ENCODE data around the gene SLC12A6. TPM values are rescaled to one million over a fixed set of nuclear protein-coding genes. Genes with fewer than 3 reads are reported as not detected.

Gene SLC12A6
- polyA plus RNA-seq, 4 donors: 20.3 to 25.4 (median 23.1) TPM

- DNase-seq (ENCODE audit: low read depth in 4 of 4, low spot score in 3 of 4): no peak
Measured at GRCh38 chr15:34275154-34275553, 62.4 kb downstream of the SLC12A6 start.

DNA sequence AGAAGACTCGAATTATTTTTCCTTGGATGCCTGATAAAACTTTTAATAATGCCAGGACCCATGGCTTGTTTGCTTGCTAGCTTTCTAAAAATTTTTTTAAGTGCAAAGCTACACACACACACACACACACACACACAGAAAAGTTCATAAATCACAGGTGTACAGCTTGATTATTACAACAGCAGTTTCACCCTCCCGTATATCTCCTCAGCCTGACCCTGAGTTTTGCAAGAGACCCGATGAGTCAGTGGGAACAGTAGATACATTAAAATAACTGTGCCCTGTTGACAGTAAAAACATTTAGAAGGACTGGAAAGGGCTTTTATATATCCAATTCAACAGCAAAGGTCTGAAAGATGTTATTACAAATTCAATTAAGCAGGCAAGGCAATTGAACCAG lies 66.1 kb downstream of the SLC12A6 start:
- DNase-seq (ENCODE audit: low read depth in 4 of 4, low spot score in 3 of 4): no peak

DNA sequence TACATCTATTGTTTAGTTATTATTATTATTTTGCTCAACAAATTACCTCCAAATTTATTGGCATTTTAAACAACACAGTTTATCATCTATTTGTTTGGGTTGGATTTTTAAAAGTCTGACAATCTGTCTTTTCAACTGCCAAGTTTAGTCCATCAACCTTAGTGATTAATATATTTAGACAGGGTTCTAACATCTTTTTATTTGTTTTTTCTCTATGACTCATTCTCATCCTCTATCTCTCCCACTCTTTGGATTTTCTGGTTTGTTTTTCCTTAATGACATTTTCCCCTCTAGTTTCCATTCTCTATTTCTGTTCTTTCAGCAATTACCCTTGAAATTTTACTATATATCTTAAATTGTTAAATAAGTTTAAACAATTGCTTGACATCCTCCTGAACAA lies 70.8 kb downstream of the SLC12A6 start:
- DNase-seq (ENCODE audit: low read depth in 4 of 4, low spot score in 3 of 4): no peak

DNA sequence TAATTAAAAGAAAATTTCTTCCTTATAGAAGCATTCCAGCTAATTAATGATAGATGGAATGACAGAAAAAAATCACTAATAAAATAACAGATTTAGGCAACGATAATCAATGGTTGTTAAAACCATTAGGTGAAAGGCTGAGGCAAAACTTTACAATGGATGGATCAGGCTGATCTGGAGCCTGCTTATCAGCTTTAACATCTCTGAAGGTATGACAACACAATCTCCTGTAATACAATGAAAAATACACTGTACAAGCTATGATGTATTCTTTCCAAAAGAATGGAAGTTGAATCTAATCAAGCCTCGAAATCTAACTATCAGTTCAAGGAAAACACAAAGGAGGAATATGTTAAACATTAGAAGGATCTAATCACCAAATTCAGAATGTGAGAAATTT lies 73.5 kb downstream of the SLC12A6 start:
- no peak for DNase-seq (ENCODE audit: low read depth in 4 of 4, low spot score in 3 of 4)

GRCh38 chr15:34262362-34262761 lies 75.2 kb downstream of the SLC12A6 start:
- no peak for DNase-seq (ENCODE audit: low read depth in 4 of 4, low spot score in 3 of 4)

GRCh38 chr15:34259566-34259965 lies 78.0 kb downstream of the SLC12A6 start:
- DNase-seq (ENCODE audit: low read depth in 4 of 4, low spot score in 3 of 4): no peak

DNA sequence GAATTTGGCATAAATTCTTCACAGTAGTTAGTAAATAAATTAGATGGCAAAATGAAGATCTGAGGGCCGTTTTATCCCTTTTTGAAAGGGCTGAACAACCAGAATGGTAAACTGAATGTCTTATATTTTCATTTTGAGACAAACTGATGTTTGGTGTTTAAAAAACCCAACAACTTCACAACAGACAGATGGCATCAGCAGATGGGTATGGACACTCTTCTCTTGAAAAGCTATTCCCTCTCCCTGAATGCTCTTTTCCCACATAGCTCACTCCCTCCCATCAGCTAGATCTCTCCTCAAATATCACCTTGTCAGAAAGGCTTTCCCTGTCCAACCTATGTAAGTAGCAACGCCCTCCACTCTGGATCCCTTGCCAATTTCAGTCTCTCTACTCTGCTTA lies 79.4 kb downstream of the SLC12A6 start:
- no peak for DNase-seq (ENCODE audit: low read depth in 4 of 4, low spot score in 3 of 4)

DNA sequence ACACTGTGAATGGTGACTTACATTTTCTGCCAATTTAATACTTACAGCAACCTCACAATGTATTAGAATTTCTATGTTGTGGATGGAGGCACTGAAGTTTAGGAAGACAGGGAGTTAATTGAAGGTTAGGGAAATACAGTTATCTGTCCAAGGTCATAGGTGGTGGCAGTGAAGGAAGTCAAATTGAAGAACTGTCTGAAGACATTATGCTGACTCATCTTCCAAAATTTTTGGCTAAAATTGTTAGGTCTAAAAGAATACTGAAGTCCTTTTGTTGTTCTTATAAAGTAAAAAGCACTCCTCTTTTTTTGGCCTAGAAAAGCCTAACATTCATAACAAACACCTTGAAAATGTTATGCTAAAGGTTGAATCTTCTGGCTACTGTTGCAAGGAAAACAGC lies 85.0 kb downstream of the SLC12A6 start:
- no peak for DNase-seq (ENCODE audit: low read depth in 4 of 4, low spot score in 3 of 4)

DNA sequence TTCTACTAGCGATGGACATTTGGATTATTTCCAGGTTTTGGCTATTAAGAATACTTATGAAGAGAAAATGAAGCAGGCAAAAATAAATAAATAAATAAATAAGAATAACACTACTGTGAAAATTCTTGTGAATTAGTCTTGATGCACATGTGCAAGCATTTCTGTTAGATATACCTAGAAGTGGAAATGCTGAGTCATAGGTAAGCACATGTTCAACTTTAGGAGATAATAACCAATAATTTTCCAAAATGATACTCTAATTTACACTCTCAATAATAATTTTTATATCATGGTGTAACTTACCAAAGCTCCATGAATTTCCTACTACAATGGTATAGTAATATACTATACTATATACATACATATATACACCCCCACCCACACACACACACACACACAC lies 89.4 kb downstream of the SLC12A6 start:
- DNase-seq (ENCODE audit: low read depth in 4 of 4, low spot score in 3 of 4): no peak

DNA sequence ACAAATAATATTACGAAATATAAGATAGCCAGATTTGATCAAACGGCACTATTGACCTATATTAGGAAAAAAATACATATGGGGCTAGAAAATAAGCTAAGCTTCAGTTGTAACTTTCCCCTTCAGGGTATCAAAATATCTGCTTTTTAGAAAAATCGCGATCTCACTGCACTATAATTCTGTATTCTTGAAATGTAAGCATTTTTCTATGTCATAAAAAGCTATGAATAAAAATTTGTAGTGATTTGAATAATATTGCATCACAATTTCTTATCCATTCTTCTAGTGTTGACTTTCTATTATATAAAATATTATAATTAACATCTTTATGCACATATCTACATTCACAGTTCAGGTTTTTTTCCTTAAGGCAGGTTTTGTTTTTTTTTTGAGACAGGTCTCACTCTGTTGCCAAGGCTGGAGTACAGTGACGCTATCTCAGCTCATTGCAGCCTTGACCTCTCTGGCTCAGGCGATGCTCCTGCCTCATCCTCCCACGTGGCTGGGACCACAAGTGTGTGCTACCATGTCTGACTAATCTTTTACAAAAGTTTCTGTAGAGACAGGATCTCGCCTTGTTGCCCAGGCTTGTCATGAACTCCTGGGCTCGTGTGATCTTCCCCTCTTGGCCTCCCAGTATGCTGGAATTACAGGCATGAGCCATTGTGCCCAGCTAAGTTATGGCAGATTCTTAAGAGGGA lies 91.2 kb downstream of the SLC12A6 start:
- DNase-seq (ENCODE audit: low read depth in 4 of 4, low spot score in 3 of 4): no peak

DNA sequence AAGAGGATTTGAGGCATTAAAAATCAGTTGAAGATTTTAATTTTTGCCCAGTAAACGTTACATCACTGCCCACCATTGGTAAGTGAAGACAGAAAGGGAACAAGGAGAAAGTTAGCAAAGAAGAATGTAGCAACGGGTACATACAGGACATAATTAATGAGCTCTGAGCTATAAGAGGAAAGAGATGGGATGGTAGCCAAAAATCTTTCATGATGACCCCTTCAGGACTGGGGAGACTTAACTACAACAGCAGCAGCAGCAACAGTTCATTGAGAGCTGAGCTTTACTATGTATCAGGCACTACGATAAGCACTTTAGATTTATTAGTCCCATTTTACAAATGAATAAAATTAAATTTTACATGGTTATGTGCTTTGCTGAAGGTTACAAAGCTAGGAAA lies 94.4 kb downstream of the SLC12A6 start:
- DNase-seq (ENCODE audit: low read depth in 4 of 4, low spot score in 3 of 4): no peak

GRCh38 chr15:34242331-34242710 lies 95.3 kb downstream of the SLC12A6 start:
- no peak for DNase-seq (ENCODE audit: low read depth in 4 of 4, low spot score in 3 of 4)

DNA sequence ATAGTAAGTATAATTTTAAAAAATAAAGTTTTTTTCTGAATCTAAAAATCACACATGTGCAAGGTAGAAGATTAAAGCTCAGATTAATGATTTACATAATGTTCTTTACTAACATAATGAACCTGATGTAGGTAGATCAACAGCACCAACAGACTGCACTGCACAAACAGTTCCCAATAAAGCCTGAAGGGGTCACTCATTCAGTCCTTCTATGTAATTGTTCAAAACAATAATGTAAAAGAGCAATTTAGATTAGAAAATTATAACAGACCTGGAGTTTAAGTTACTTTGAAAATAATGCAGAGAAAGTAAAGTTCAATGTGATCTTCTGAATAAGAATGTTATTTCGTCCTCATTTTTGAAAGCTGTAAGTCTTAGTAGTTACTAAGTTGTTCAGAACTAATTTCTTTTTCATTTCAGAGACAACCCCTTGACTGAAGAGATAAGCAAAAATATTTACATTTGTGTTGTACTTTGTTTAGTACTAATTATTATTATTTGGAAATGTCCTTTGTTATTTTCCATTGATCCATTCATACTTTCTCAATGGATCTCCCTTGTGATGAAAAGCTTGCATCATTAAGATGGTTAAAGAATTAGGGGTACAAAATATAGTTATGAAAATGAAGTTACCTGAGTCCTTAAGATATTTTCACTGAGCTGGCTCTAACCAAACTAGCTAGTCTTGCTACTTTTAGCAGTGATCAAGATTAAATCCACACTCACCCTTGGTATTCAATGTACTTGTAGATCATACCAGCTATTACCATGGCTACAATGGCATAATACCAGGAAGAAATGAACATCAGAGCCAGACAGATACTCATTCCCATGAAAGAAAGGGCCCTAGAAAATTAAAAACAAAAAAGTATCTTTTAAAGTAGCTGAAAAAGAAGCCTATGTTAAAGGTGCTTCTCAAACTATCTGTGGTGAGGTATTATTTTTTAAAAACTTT lies 95.9 kb downstream of the SLC12A6 start:
- DNase-seq (ENCODE audit: low read depth in 4 of 4, low spot score in 3 of 4): no peak

DNA sequence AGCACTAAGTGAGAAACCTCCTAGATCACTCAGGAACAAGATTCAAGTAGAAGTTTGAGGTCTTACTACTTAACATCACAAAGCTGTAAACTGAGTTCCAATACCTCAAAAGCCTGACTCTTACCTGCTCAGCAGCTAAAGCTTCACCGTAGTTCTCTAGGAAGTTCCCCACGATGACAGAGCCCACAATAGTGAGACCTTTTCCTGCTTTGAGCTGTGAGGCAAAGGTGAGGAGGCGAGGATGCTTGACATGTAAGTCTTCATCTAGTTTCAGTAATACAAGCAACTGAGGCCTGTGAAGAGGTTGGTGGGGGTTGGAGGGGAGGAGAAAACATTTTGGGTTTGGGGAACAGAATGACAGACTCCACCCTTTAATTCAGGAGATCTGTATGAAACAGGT lies 97.0 kb downstream of the SLC12A6 start:
- DNase-seq (ENCODE audit: low read depth in 4 of 4, low spot score in 3 of 4): no peak

DNA sequence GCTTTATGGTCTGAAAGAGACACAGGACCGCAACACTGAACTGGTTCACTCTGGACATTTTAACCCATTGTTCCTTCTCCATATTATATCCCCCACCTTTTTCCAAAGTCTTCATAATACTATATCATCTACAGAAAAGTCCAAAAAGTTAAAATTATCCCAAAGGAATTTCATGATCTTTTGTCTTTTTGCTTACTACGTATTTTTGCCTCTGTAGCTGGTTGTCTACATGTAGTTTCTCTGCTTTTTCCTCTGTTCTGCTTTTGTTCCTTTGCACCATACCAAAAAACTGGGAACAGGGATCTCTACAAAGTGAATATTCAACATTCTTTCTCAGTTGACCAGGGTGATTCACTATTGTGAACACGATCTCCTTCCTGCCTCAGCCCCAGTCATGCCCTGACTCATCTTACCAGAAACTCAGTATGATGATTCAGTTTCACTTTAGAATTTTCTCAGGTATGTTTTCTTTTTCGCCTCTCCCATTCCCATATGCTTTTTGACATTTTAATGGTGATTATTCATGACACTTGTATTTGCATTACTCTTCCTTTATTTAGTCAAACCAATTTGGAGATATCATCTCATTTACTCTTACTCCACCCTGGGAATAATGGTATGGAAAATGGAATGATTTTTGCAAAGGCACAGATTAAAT lies 98.3 kb downstream of the SLC12A6 start:
- DNase-seq (ENCODE audit: low read depth in 4 of 4, low spot score in 3 of 4): no peak

DNA sequence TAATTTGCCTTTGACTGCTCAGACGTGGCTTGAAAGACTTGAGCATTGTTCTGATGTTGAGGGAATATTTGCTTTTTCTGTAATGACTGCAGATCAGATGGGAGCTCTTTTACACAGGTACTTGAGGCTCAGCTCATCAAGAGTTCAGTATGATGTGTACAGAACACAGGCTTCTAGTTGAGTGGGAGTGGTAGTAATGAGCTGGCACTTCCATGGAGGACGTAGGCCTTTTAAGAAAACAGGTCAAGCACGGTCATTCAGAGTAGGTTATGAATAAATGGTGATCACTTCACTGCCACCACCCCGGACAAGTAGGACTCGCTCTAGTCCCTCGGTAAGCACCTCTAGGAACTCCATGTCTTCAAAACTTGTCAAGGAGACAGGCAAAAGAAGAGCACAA lies 104.0 kb downstream of the SLC12A6 start:
- DNase-seq (ENCODE audit: low read depth in 4 of 4, low spot score in 3 of 4): no peak

- no peak for DNase-seq (ENCODE audit: low read depth in 4 of 4, low spot score in 3 of 4)
Measured at GRCh38 chr15:34223904-34224596, 113.5 kb downstream of the SLC12A6 start.

DNA sequence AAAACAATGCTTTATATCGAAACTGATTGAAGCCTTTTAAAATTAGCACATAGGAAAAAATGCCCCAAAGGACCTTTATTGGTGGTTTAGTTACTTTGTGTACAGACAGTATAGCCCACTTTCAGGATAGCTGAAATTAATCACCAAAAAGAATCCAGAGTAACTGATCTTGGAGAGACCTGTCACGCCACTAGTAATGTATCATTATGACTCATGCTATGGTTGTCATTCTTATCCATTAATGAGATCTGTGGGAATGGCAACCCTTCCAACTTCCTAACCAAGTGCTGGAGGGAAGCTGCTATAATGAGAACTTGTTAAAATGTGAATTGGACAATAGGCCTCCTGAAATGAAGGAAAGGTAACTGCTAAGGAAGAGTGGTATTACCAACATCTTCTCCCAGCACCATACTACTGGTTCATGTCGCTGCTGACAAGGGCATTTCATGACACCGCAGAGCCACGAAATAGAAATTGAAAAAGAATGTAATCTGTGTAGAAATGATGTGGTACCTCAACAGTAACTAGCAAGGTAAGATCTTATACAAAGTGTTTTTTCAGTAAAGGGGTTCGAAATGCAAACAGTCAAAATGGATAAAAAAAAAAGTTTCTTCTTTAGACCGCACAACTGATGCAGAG lies 119.9 kb downstream of the SLC12A6 start:
- no peak for DNase-seq (ENCODE audit: low read depth in 4 of 4, low spot score in 3 of 4)

- DNase-seq (ENCODE audit: low read depth in 4 of 4, low spot score in 3 of 4): no peak
Measured at GRCh38 chr15:34216527-34217270, 120.9 kb downstream of the SLC12A6 start.

GRCh38 chr15:34214135-34214534 lies 123.4 kb downstream of the SLC12A6 start:
- DNase-seq (ENCODE audit: low read depth in 4 of 4, low spot score in 3 of 4): no peak

Measured in left renal pelvis (tissue), 4 donors.